Measurements from ENCODE around the gene MYO1E. TPM values are rescaled to one million over a fixed set of nuclear protein-coding genes. Genes with fewer than 3 reads are reported as not detected.

The MYO1E gene
- total RNA-seq, 1 donor: 336 TPM

DNA sequence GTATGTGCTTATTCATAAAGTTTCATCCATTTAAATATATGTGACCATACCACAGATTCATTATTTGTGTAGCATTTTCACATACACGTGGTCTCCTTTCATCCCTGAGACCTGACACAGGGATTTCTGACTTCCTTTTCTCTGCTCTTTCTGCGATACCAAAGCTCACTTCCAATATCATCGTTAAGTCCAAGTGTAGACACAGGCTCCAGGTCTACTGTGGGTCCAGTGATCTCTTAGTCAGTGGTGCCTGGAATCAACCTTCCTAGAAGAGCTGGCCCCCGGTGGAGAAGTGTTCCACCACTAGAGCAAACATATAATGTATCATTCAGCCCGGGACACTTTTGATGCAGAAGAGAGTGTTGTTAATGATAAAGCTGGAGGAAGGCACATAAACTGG, 93.6 kb downstream of the MYO1E start:
- Histone ChIP-seq H3K4me1 (ENCODE audit: insufficient read depth, low read length) (peaks cover 11% of the 10 kb centered on the region), H3K27me3 (ENCODE audit: insufficient read depth, low read length) (no peaks in the 10 kb centered on the region), H3K4me2 (ENCODE audit: insufficient read depth, low read length) (no peak overlapping the region), H3K27ac (ENCODE audit: low read depth, low read length) (no peak overlapping the region), H2AFZ (ENCODE audit: low read length) (no peak overlapping the region), H4K20me1 (ENCODE audit: insufficient read depth, low read length) (peaks cover 60% of the 10 kb centered on the region), H3K9me3 (ENCODE audit: low read depth, low read length) (no peaks in the 10 kb centered on the region), H3K4me3 (ENCODE audit: insufficient read depth, low read length) (no peak overlapping the region), H3K79me2 (ENCODE audit: insufficient read depth, low read length) (peaks cover 86% of the 10 kb centered on the region), H3K36me3 (ENCODE audit: insufficient read depth, low read length) (no peaks in the 10 kb centered on the region)
- DNase-seq (ENCODE audit: insufficient read length, low spot score, missing footprints): no peak
- TF ChIP-seq, protein P1, sequence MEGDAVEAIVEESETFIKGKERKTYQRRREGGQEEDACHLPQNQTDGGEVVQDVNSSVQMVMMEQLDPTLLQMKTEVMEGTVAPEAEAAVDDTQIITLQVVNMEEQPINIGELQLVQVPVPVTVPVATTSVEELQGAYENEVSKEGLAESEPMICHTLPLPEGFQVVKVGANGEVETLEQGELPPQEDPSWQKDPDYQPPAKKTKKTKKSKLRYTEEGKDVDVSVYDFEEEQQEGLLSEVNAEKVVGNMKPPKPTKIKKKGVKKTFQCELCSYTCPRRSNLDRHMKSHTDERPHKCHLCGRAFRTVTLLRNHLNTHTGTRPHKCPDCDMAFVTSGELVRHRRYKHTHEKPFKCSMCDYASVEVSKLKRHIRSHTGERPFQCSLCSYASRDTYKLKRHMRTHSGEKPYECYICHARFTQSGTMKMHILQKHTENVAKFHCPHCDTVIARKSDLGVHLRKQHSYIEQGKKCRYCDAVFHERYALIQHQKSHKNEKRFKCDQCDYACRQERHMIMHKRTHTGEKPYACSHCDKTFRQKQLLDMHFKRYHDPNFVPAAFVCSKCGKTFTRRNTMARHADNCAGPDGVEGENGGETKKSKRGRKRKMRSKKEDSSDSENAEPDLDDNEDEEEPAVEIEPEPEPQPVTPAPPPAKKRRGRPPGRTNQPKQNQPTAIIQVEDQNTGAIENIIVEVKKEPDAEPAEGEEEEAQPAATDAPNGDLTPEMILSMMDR (IDR thresholded peaks at IDR 0.05; ENCODE audit: extremely low read depth, low read depth, low read length): no peak

DNA sequence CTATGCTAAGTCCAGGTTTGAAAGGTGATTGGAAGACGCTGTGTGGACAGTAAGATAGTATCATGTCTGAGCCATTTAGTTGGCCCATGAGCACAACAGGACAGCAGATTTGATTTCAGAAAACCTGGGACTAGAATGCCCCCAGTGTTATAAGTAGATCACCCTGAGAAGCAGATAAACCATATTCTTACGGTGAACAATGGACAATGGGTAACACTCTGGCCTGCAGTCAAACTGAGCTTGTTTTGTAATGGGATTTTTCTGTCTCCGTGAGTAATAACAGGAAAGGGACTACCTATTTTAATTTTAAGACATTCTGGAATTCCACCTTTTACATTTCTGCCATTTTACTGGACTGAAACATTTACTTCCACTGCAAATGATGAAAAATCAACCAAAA, 94.6 kb downstream of the MYO1E start:
- peaks cover 64% of the 10 kb centered on the region for H4K20me1 ChIP-seq (ENCODE audit: insufficient read depth, low read length)
- DNase-seq (ENCODE audit: insufficient read length, low spot score, missing footprints): no peak
- H3K4me1 ChIP-seq (ENCODE audit: insufficient read depth, low read length): peaks cover 13% of the 10 kb centered on the region
- H3K79me2 ChIP-seq (ENCODE audit: insufficient read depth, low read length): peaks cover 84% of the 10 kb centered on the region
- H3K27ac ChIP-seq (ENCODE audit: low read depth, low read length): no peak overlapping the region
- H3K27me3 ChIP-seq (ENCODE audit: insufficient read depth, low read length): no peaks in the 10 kb centered on the region
- H3K4me2 ChIP-seq (ENCODE audit: insufficient read depth, low read length): no peak overlapping the region
- H3K36me3 ChIP-seq (ENCODE audit: insufficient read depth, low read length): no peaks in the 10 kb centered on the region
- no peak overlapping the region for H2AFZ ChIP-seq (ENCODE audit: low read length)
- H3K9me3 ChIP-seq (ENCODE audit: low read depth, low read length): no peaks in the 10 kb centered on the region
- H3K4me3 ChIP-seq (ENCODE audit: insufficient read depth, low read length): no peak overlapping the region
- TF ChIP-seq, protein P1 (IDR thresholded peaks at IDR 0.05; ENCODE audit: extremely low read depth, low read depth, low read length): no peak

DNA sequence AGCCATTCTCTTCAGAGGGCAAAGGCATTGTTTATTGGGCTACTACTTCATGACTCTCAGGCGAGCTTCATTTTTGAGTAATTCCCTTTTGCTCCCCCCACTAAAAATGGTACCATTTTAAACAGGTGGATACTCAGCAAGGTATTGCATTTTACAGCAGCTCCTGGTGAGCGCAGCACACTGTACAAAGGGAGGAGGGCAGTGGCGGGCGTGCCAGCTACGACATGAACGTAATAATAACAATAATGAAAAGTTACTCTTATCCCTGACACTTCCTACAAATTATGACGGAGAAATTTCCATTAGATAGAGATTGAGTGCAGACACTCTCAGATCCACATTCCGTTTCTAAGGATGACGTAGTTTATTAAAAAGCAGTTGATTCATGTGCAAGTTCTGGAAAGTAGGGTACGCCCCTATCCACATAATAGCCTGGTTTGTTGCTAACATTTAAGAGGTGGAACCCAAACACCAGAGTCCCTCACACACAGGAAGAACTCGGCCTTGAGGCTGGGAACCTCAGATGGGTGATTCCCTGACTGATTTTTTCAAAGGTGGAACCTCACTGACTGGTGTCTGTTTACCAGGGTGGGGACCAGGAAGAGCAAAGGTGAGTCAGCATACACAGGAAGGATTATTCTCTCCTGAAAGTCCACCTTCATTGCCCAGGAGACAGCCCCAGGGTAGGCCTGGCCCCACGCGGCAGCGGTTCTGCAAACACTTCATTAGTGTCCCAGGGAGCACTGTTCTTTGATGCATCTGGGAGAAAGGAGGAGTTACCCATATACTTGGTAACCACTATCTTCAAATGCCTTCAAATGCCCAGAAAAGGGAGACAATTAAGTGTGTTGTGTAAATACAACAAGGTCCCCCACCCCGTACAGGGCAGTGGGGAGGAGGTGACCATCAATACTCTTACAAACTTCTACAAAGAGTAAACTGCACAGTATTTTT, 96.2 kb downstream of the MYO1E start:
- Histone ChIP-seq H3K36me3 (ENCODE audit: insufficient read depth, low read length) (peaks cover 5% of the 10 kb centered on the region), H3K27ac (ENCODE audit: low read depth, low read length) (no peak overlapping the region), H3K27me3 (ENCODE audit: insufficient read depth, low read length) (no peaks in the 10 kb centered on the region), H3K79me2 (ENCODE audit: insufficient read depth, low read length) (peaks cover 80% of the 10 kb centered on the region), H3K4me1 (ENCODE audit: insufficient read depth, low read length) (peaks cover 13% of the 10 kb centered on the region), H2AFZ (ENCODE audit: low read length) (no peak overlapping the region), H3K4me2 (ENCODE audit: insufficient read depth, low read length) (no peak overlapping the region), H3K9me3 (ENCODE audit: low read depth, low read length) (no peaks in the 10 kb centered on the region), H3K4me3 (ENCODE audit: insufficient read depth, low read length) (no peak overlapping the region), H4K20me1 (ENCODE audit: insufficient read depth, low read length) (peaks cover 60% of the 10 kb centered on the region)
- no peak for DNase-seq (ENCODE audit: insufficient read length, low spot score, missing footprints)
- TF ChIP-seq, protein P1 (IDR thresholded peaks at IDR 0.05; ENCODE audit: extremely low read depth, low read depth, low read length): no peak

Data from osteoblast (primary cell).